HFF-Myc (cell line): ENCODE results near the gene PLOD1.

ENCODE experiments used
- DNase-seq: peaks from one replicate; pipeline ENCODE4 v3.0.0-alpha.2; 2011; ENCODE audit warnings: low read depth; ENCODE audit errors: extremely low read depth
- H3K4me3 ChIP-seq: replicated peaks from 2 replicates; pipeline ENCODE4 v1.5.1; 2011; ENCODE audit warnings: low read depth, mild to moderate bottlenecking, control low read depth, low read length
- TF ChIP-seq, protein P1 (sequence below): IDR thresholded peaks from 2 replicates; pipeline ENCODE4 v1.5.1; 2012; ENCODE audit warnings: mild to moderate bottlenecking, low read depth, low read length, control low read depth; ENCODE audit errors: missing control alignments

PLOD1 gene

DNA sequence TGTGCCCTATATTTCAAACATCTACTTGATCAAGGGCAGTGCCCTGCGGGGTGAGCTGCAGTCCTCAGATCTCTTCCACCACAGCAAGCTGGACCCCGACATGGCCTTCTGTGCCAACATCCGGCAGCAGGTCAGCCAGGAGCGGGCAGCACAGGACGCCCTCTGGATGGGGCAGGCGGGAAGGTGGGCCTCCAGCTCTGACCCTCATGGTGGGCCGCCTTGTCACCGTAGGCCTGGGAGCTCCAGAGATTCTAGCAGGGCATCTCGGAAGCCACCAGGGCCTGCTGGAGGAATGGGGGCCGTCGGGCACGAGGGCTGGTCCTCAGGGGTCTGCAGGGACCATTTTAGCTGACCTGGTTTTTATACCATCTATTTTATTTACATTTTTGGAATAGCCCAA is 30.1 kb downstream of the PLOD1 start:
- TF ChIP-seq, protein P1, sequence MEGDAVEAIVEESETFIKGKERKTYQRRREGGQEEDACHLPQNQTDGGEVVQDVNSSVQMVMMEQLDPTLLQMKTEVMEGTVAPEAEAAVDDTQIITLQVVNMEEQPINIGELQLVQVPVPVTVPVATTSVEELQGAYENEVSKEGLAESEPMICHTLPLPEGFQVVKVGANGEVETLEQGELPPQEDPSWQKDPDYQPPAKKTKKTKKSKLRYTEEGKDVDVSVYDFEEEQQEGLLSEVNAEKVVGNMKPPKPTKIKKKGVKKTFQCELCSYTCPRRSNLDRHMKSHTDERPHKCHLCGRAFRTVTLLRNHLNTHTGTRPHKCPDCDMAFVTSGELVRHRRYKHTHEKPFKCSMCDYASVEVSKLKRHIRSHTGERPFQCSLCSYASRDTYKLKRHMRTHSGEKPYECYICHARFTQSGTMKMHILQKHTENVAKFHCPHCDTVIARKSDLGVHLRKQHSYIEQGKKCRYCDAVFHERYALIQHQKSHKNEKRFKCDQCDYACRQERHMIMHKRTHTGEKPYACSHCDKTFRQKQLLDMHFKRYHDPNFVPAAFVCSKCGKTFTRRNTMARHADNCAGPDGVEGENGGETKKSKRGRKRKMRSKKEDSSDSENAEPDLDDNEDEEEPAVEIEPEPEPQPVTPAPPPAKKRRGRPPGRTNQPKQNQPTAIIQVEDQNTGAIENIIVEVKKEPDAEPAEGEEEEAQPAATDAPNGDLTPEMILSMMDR: no peak
- no peak overlapping the region for H3K4me3 ChIP-seq
- no peak for DNase-seq

DNA sequence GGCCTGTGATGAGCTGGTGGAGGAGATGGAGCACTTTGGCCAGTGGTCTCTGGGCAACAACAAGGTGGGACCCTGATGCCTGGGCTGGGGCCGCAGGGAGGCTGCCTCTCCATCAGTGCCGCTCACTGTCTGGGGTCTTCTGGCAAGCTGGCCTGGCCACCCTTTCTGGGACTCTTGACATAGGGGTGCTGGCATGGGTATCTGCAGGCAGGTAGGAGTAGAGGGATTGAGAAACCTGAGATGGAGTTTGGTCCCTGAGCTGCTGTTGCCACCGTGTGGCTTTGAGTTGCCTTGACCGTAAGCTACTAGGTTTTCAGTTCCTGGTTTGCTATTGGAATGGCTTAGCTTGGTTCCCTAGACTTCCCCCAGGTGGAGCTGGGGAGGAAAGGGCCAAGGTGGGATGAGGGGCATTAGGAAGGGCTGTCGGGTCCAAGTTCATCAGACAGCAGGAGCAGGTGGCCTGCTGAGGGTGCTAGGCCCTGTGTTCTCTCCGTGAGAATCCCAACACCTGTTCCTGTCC is 32.6 kb downstream of the PLOD1 start:
- DNase-seq: no peak
- TF ChIP-seq, protein P1: peak; percentile 45
- H3K4me3 ChIP-seq: no peak overlapping the region

DNA sequence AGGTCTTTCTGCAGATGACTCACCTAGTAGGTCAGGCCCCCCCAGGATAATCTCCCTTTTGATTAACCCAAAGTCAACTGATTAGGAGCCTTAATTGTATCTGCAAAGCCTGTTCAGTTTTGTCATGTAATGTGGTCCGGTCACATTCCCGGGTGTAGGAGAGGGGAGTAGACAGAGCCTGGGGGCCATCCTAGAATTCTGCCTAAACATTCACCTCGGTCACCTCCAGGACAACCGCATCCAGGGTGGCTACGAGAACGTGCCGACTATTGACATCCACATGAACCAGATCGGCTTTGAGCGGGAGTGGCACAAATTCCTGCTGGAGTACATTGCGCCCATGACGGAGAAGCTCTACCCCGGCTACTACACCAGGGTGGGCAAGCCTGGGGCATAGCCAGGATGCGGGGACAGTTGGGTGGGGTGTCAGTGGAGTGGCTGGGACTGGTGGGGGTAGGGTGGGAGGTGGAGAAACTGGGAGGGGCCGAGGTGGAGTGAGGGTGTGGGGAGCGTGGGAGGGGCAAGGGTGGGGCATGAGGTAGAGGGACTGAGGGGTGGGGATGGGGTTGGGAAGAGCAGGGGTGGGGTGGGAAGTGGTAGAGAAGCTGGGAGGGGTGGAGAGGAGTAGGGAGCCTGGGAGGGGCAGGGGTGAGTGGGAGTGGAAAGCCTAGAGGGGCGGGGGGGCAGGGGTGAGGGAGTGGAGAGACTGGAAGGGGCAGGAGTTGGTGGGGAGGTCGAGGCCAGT is 36.1 kb downstream of the PLOD1 start:
- TF ChIP-seq, protein P1: no peak
- H3K4me3 ChIP-seq: no peak overlapping the region
- no peak for DNase-seq

DNA sequence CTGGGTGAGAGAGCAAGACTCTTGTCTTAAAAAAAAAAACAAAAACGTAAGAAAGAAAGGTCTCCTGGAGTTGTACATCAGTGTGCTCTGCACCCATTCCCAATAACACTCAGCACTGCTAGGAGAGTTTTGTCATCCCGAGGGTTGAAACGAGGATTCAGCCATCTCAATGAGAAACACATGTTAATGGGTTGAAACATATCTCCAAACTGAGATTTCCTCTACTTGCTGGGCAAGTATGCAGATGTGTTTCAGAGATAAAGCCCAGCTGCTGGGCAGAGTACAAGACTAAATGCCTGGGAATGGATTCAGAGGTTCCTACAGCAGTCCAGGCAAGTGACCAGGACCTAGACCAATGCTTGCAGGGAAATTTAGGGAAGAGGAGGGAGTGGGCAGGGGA is 43.1 kb downstream of the PLOD1 start:
- DNase-seq: peak; percentile 75
- H3K4me3 ChIP-seq: no peak overlapping the region
- TF ChIP-seq, protein P1: no peak

DNA sequence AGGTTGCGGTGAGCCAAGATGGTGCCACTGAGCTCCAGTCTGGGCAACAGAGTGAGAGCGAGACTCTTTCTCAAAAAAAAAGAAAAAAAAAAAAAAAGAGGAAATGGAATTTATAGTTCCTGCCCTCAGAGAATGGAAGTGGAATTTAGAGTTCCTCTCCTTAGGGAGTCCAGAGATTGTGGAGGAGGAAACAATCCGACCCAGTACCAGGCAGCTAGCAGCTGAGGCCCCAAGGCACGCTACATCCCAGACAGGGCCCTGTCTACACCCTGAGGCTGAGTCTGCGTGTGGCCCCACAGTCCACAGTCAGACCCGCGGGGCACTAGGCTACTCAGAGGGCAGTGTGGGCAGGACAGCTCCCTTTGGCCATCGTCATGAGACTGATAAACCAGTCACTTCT is 43.8 kb downstream of the PLOD1 start:
- TF ChIP-seq, protein P1: no peak
- no peak for DNase-seq
- no peak overlapping the region for H3K4me3 ChIP-seq

DNA sequence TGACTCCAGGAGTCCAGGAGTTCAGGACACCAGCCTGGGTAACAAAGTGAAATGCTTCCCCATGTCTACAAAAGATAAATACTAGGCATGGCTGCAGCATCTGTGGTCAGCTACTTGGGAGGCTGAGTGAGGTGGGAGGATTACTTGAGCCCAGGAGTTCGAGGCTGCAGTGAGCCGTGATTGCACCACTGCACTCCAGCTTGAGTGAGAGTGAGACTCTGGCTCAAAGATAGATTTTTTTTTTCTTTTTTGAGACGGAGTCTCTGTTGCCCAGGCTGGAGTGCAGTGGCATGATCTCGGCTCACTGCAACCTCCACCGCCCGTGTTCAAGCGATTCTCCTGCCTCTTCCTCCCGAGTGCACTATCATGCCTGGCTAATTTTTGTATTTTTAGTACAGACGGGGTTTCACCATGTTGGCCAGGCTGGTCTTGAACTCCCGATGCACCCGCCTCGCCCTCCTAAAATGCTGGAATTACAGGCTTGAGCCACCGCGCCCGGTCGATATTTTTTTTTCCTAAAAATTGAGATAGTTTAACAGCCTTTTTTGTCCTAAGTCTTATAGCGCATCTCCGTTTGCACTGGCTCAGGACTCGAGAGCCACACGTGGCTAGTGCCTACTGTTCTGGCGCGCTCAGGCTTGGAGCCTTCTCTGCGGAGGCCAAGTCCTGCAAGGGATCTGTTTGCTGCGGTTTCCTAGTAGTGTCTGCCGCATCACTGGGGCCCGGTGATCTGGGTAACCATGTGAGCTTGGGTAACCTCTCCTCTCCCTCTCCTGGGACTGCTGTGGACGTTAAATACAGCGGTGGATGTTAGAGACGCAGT is 44.7 kb downstream of the PLOD1 start:
- no peak for DNase-seq
- peak overlapping the region; percentile 99 for H3K4me3 ChIP-seq
- TF ChIP-seq, protein P1: no peak
